Measurements from ENCODE around the gene SYTL4. TPM values are rescaled to one million over a fixed set of nuclear protein-coding genes. Genes with fewer than 3 reads are reported as not detected.

SYTL4 gene
- polyA plus RNA-seq, 1 experiment, result 3.3 TPM

DNA sequence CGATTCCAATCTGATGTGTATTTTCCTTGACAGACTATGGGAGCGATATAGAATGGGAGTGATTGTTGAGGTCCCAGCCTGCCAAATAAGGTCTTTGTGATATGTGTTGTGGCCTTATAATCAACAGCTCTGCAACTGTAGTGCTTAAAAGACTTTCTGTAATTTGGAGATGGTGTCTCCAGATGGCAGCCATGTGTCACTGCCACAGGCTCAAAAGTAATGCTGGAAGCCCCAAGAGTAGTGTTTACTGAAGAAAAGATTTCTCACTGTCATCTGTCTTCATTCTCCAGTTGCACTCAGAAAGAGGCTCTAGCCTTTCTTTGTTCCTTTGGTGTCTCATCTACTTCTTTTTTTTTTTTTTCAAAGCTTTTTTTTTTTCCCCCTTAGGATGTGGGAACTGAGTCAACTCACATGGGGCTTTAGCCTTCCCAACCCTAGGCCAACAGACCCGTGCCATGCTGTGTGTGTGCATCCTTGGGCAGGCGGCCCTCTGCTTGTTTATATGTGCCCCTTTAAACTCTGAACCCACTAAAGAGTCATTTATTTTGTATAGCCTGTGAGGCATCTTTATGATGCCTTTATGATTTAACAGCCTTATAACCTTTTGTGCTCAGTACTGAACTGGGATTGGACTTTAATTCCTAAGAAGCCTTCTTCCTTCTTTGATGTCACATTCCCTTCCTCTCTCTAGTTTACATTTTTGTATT, 72.3 kb downstream of the SYTL4 start:
- Histone ChIP-seq H3K4me3 (ENCODE audit: low read depth, low read length) (no peak overlapping the region), H3K27me3 (ENCODE audit: control insufficient read depth, insufficient read depth, low read length) (no peaks in the 10 kb centered on the region), H3K36me3 (ENCODE audit: control insufficient read depth, insufficient read depth, low read length) (peaks cover 1% of the 10 kb centered on the region; the same call in 1 of the 2 replicates)
- ChIA-PET POLR2A (no interaction called here), CTCF (interaction anchor here (1.3 kb wide), 1 partner anchor 12 kb away, joined by 6 read pairs; no protein-coding TSS in a partner anchor)
- DNase-seq (ENCODE audit: low read depth), result no peak
- TF ChIP-seq, protein P1, sequence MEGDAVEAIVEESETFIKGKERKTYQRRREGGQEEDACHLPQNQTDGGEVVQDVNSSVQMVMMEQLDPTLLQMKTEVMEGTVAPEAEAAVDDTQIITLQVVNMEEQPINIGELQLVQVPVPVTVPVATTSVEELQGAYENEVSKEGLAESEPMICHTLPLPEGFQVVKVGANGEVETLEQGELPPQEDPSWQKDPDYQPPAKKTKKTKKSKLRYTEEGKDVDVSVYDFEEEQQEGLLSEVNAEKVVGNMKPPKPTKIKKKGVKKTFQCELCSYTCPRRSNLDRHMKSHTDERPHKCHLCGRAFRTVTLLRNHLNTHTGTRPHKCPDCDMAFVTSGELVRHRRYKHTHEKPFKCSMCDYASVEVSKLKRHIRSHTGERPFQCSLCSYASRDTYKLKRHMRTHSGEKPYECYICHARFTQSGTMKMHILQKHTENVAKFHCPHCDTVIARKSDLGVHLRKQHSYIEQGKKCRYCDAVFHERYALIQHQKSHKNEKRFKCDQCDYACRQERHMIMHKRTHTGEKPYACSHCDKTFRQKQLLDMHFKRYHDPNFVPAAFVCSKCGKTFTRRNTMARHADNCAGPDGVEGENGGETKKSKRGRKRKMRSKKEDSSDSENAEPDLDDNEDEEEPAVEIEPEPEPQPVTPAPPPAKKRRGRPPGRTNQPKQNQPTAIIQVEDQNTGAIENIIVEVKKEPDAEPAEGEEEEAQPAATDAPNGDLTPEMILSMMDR (IDR thresholded peaks at IDR 0.05; ENCODE audit: insufficient read depth, low read depth, low read length), result no peak

DNA sequence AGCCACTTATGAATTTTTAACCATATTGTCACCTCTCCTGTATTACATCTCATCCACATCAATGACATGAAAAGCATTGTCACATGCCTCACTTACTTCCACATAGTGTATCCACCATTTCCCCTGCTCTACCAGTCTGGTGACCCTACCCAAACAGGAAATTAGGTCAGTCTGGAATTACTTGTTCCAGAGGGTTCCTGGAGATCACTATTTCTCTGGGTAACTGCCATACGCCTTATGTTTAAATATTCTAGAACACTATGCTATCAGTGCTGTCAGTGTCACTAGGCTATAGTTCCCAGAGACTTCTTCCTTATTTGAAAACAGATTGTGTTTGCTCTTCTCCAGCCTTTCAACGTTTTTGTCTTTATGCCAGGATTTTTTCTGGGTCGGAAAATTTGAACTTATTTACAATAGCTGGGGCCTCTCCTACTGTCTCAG, 73.0 kb downstream of the SYTL4 start:
- ChIA-PET POLR2A (no interaction called here), CTCF (interaction anchor here (1.3 kb wide), 1 partner anchor 13 kb away, joined by 6 read pairs; no protein-coding TSS in a partner anchor)
- TF ChIP-seq, protein P1 (IDR thresholded peaks at IDR 0.05; ENCODE audit: insufficient read depth, low read depth, low read length), result no peak
- DNase-seq (ENCODE audit: low read depth), result no peak
- H3K36me3 ChIP-seq (ENCODE audit: control insufficient read depth, insufficient read depth, low read length), result peaks cover 1% of the 10 kb centered on the region; the same call in 1 of the 2 replicates
- no peak overlapping the region for H3K4me3 ChIP-seq (ENCODE audit: low read depth, low read length)
- no peaks in the 10 kb centered on the region for H3K27me3 ChIP-seq (ENCODE audit: control insufficient read depth, insufficient read depth, low read length)

DNA sequence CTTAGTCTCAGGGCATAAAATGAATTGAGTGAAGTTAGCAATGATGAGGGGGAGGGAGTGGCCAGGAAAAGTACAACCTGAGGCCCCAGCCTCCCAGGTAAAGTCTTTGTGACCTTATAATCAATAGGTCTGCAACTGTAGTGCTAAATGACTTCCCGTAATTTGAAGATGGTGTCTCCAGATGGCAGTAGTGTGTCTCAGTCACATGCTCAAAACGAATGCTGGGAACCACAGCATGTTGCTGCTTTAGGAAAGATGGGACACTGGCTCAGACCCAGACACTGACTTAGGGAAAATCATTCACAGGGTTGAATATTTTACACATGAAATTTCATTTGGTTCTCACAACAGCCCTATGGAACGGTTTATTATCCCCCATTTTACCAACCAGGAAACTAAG, 77.7 kb downstream of the SYTL4 start:
- ChIA-PET CTCF (interaction anchor here (1.0 to 2.4 kb wide), 4 partner anchors 13 to 33 kb away, joined by 3 to 14 read pairs (median 4); partner anchors contain the start of gene TSPAN6), POLR2A (no interaction called here)
- H3K36me3 ChIP-seq (ENCODE audit: control insufficient read depth, insufficient read depth, low read length), result no peaks in the 10 kb centered on the region
- no peak overlapping the region for H3K4me3 ChIP-seq (ENCODE audit: low read depth, low read length)
- TF ChIP-seq, protein P1 (IDR thresholded peaks at IDR 0.05; ENCODE audit: insufficient read depth, low read depth, low read length), result peak; percentile 24; the same call in 1 of the 2 replicates
- no peak for DNase-seq (ENCODE audit: low read depth)
- no peaks in the 10 kb centered on the region for H3K27me3 ChIP-seq (ENCODE audit: control insufficient read depth, insufficient read depth, low read length)

DNA sequence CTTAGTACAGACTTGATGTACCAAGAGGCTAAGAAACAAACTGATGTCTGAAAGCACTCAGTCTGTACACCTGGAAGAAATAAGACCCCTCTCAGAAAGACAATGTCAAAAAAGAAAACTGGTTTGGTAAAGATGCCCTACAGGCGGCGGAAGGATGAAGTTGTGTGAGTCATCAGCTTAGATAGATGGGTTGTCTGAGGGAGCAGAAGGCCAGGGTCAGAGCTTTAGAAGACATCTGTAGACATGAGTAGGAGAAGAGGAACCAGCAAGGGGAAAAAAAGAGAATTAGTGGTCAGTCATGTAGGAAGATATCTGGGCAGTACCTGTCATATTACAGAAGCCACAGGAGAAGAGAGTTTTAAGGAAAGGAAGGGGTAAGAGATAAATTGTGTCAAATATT, 79.7 kb downstream of the SYTL4 start:
- Histone ChIP-seq H3K4me3 (ENCODE audit: low read depth, low read length) (no peak overlapping the region), H3K27me3 (ENCODE audit: control insufficient read depth, insufficient read depth, low read length) (no peaks in the 10 kb centered on the region), H3K36me3 (ENCODE audit: control insufficient read depth, insufficient read depth, low read length) (no peaks in the 10 kb centered on the region)
- ChIA-PET POLR2A (no interaction called here), CTCF (interaction anchor here (1.2 to 1.6 kb wide), 2 partner anchors 33 to 116 kb away, joined by 3 to 6 read pairs; no protein-coding TSS in a partner anchor)
- DNase-seq (ENCODE audit: low read depth), result no peak
- TF ChIP-seq, protein P1 (IDR thresholded peaks at IDR 0.05; ENCODE audit: insufficient read depth, low read depth, low read length), result no peak

DNA sequence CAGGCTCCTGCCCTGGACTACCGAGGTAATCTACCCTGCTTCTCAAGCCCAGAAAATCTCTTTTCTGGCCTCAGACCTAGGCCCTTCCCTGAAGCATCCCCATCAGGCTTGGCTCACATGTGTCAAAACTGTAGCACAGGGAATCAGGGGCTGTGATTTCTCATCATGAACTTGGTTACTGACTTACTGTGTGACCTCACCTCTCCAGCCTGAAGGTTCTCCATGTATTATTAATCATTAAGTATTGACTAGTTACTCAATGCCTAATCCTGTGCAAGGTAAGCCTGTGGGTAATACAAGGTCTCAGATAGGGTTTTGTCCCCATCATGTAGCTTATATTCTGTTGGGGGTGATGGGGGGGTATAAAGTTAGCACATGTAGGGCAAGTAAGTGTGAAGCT, 81.1 kb downstream of the SYTL4 start:
- ChIA-PET CTCF (interaction anchor here (1.0 to 1.6 kb wide), 3 partner anchors 14 to 118 kb away, joined by 4 to 6 read pairs (median 5); partner anchors contain the start of gene TSPAN6), POLR2A (no interaction called here)
- Histone ChIP-seq H3K4me3 (ENCODE audit: low read depth, low read length) (no peak overlapping the region), H3K27me3 (ENCODE audit: control insufficient read depth, insufficient read depth, low read length) (no peaks in the 10 kb centered on the region), H3K36me3 (ENCODE audit: control insufficient read depth, insufficient read depth, low read length) (no peaks in the 10 kb centered on the region)
- DNase-seq (ENCODE audit: low read depth), result no peak
- TF ChIP-seq, protein P1 (IDR thresholded peaks at IDR 0.05; ENCODE audit: insufficient read depth, low read depth, low read length), result no peak

Measured in BJ (cell line).